Measurements from ENCODE around the gene ZSWIM6. TPM values are rescaled to one million over a fixed set of nuclear protein-coding genes. Genes with fewer than 3 reads are reported as not detected.

ZSWIM6 gene
- total RNA-seq, 2 donors from 2014 or later, result 4.6 to 5.6 TPM

DNA sequence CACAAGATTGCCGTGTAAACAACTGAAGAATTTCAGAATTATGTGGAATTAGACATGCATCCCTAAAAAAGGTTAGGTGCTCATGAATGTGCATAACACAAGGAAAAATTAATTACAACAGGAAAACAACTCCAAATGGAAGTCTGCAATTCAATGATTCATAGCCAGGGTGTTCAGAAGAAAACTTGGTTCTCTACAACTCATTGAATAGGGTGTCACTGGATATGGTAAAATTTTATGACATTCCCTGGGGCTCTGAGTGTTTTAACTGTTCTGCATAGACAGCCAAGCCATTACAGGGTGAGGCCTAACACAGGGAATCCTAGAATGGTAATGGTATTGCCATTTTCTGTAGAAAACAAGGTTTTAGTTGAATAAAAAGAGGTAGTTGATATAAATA lies 24.4 kb upstream of the ZSWIM6 start:
- Histone ChIP-seq H3K4me1 (no peaks in the 10 kb centered on the region), H3K27ac (no peak overlapping the region), H3K36me3 (no peaks in the 10 kb centered on the region), H3K4me3 (no peak overlapping the region), H3K9me3 (no peaks in the 10 kb centered on the region), H3K27me3 (no peaks in the 10 kb centered on the region)
- DNase-seq (ENCODE audit: low spot score), result no peak
- no peak for TF ChIP-seq CTCF (IDR thresholded peaks at IDR 0.05)

DNA sequence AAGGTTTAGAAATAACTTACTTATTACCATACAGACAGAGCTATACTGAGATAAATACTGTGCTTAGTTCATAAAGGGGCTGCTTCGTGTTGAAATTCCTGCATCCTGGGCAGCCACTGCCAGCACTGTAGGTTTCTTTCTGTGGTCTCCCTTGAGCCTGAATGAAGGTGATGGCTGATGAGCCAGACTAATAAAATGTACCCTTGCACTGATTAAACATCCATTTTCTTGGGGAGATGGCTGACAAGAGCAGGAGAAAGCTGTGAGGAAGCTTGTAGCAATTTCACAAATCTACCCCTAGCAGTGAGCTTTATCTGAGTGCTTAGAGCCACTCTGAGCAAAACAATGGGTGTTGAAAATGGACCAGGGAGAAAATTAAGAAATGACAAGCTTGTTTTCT lies 23.3 kb upstream of the ZSWIM6 start:
- H3K36me3 ChIP-seq, result no peaks in the 10 kb centered on the region
- H3K27ac ChIP-seq, result no peak overlapping the region
- no peaks in the 10 kb centered on the region for H3K9me3 ChIP-seq
- H3K4me1 ChIP-seq, result peaks cover 0 to under 1% of the 10 kb centered on the region in 2 donors
- no peaks in the 10 kb centered on the region for H3K27me3 ChIP-seq
- no peak overlapping the region for H3K4me3 ChIP-seq
- no peak for DNase-seq (ENCODE audit: low spot score)
- no peak for TF ChIP-seq CTCF (IDR thresholded peaks at IDR 0.05)

DNA sequence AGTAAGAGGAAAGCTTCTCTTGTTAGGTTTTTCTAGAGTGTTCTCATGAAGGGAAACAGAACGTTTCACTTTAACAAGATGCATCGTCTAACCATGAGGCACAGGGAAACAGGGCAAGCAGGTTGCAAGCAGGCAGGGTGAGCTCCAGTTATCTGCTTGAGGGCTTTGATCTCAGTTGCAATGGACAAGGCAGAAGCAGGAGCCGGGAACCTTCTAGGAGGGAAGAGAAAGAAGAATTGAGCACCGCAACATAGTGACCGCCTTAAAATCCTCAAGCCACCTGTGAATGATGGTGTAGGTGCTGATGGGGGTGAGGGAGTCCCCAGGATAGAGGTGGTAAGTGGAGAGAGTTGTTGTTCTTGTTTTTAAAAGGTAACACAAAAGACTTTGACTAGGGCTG lies 22.9 kb upstream of the ZSWIM6 start:
- no peaks in the 10 kb centered on the region for H3K9me3 ChIP-seq
- H3K27me3 ChIP-seq, result no peaks in the 10 kb centered on the region
- H3K4me3 ChIP-seq, result no peak overlapping the region
- no peak for DNase-seq (ENCODE audit: low spot score)
- peaks cover 0 to 4% of the 10 kb centered on the region in 2 donors for H3K4me1 ChIP-seq
- no peak for TF ChIP-seq CTCF (IDR thresholded peaks at IDR 0.05)
- H3K27ac ChIP-seq, result no peak overlapping the region
- H3K36me3 ChIP-seq, result no peaks in the 10 kb centered on the region

DNA sequence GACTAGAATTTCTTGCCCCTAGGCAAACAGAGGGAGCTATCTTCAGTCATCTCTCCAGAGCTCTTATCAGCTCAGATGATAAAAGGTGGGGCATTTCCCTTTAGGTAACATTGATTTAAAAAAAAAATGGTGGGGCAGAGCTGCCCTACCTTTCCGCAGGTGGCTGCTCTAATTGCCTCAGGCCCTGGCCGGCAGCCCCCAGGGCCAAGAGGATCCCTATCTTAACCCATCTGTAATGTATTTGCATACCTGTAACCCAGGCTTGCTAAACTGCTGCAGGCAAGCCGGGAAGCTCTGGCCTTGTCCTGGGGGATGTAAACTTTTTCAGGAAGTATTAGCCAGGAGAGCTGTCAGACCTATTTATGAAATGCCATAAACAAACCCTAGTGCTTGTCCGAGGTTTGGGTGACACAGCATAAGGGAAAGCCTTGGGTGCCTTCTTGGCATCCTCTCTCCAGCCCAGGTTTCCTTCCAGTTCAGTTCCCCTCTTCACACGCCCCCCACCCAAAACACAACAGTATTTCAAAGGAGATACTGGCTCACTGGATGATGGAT lies 20.9 kb upstream of the ZSWIM6 start:
- Histone ChIP-seq H3K36me3 (no peaks in the 10 kb centered on the region), H3K9me3 (no peaks in the 10 kb centered on the region), H3K27ac (no peak overlapping the region), H3K4me1 (peaks cover 0 to 12% of the 10 kb centered on the region in 2 donors), H3K4me3 (no peak overlapping the region), H3K27me3 (no peaks in the 10 kb centered on the region)
- TF ChIP-seq CTCF (IDR thresholded peaks at IDR 0.05), result no peak
- DNase-seq (ENCODE audit: low spot score), result no peak

- H3K36me3 ChIP-seq, result no peaks in the 10 kb centered on the region
- H3K27me3 ChIP-seq, result no peaks in the 10 kb centered on the region
- H3K9me3 ChIP-seq, result no peaks in the 10 kb centered on the region
- TF ChIP-seq CTCF (IDR thresholded peaks at IDR 0.05), result no peak
- DNase-seq (ENCODE audit: low spot score), result no peak
- H3K4me3 ChIP-seq, result no peak overlapping the region
- peaks cover 0 to 12% of the 10 kb centered on the region in 2 donors for H3K4me1 ChIP-seq
- H3K27ac ChIP-seq, result no peak overlapping the region
Observed at GRCh38 chr5:61311836-61312808, 19.9 kb upstream of the ZSWIM6 start.

All from right atrium auricular region (tissue), 2 donors.